Activated CD4-positive, alpha-beta memory T cell treated with anti-CD3 and anti-CD28 coated beads for 36 hours (primary cell): ENCODE measurements around the gene GAS6. TPM values are rescaled to one million over a fixed set of nuclear protein-coding genes. Genes with fewer than 3 reads are reported as not detected.

ENCODE experiments used
- CTCF ChIA-PET: fragments of 350-600 bp; sonication (Branson Sonifier 250); formaldehyde crosslinking; loops from one replicate; lab custom pipeline; 2021; ENCODE audit warnings: antibody characterized with exemption, inconsistent platforms; lab: Charles Lee
- POLR2A ChIA-PET: fragments of 350-600 bp; sonication (Branson Sonifier 250); formaldehyde crosslinking; loops from one replicate; lab custom pipeline; 2021; ENCODE audit warnings: antibody characterized with exemption; lab: Charles Lee
- DNase-seq: peaks from one replicate; pipeline ENCODE4 v3.0.0-alpha.2; 2020
- H3K27ac Mint-ChIP-seq: one replicate; pipeline ENCODE4 v1.8.0; 2021; ENCODE audit warnings: mixed read lengths
- H3K27me3 Mint-ChIP-seq: one replicate; pipeline ENCODE4 v1.8.0; 2021; ENCODE audit warnings: mixed read lengths
- H3K36me3 Mint-ChIP-seq: one replicate; pipeline ENCODE4 v1.8.0; 2021; ENCODE audit warnings: mixed read lengths
- H3K4me1 Mint-ChIP-seq: one replicate; pipeline ENCODE4 v1.8.0; 2021; ENCODE audit warnings: low read depth, mixed read lengths
- H3K4me3 Mint-ChIP-seq: one replicate; pipeline ENCODE4 v1.8.0; 2021; ENCODE audit warnings: mild to moderate bottlenecking, mixed read lengths
- H3K9me3 Mint-ChIP-seq: one replicate; pipeline ENCODE4 v1.8.0; 2021; ENCODE audit warnings: mixed read lengths
- intact Hi-C: fragments of 100-400 bp; cut with micrococcal nuclease; formaldehyde crosslinking; loops from one replicate; pipeline ENCODE4 v1.15.1; 2023
- total RNA-seq, 2 experiments: library from RNA; stranded (reverse); gene quantifications; one replicate each; pipeline ENCODE4 v1.2.3, GENCODE V29; 2021

The GAS6 gene
- total RNA-seq, 2 experiments from 2014 or later = 1.5 TPM

- Mint-ChIP-seq H3K9me3 (no peaks in the 10 kb centered on the region), H3K27ac (no peak overlapping the region), H3K4me3 (no peak overlapping the region), H3K4me1 (no peaks in the 10 kb centered on the region), H3K27me3 (peaks cover 8% of the 10 kb centered on the region), H3K36me3 (no peaks in the 10 kb centered on the region)
- POLR2A ChIA-PET = no interaction called here
- intact Hi-C loops = no loop called here
- no peak for DNase-seq
- CTCF ChIA-PET = no interaction called here
Measured at GRCh38 chr13:113901642-113902041, 37.8 kb upstream of the GAS6 start.

- no peak overlapping the region for H3K27ac Mint-ChIP-seq
- H3K27me3 Mint-ChIP-seq = peaks cover 9% of the 10 kb centered on the region
- DNase-seq = peak; percentile 1
- ChIA-PET CTCF (no interaction called here), POLR2A (no interaction called here)
- H3K9me3 Mint-ChIP-seq = no peaks in the 10 kb centered on the region
- H3K4me3 Mint-ChIP-seq = no peak overlapping the region
- intact Hi-C loops = no loop called here
- H3K4me1 Mint-ChIP-seq = no peaks in the 10 kb centered on the region
- H3K36me3 Mint-ChIP-seq = no peaks in the 10 kb centered on the region
Measured at GRCh38 chr13:113901231-113901630, 37.4 kb upstream of the GAS6 start.

- intact Hi-C loops = no loop called here
- ChIA-PET POLR2A (no interaction called here), CTCF (no interaction called here)
- Mint-ChIP-seq H3K9me3 (no peaks in the 10 kb centered on the region), H3K27me3 (peaks cover 9% of the 10 kb centered on the region), H3K4me3 (no peak overlapping the region), H3K4me1 (no peaks in the 10 kb centered on the region), H3K36me3 (no peaks in the 10 kb centered on the region), H3K27ac (no peak overlapping the region)
- no peak for DNase-seq
Measured at GRCh38 chr13:113900646-113901045, 36.8 kb upstream of the GAS6 start.

- CTCF ChIA-PET = no interaction called here
- no peak for DNase-seq
- POLR2A ChIA-PET = no interaction called here
- Mint-ChIP-seq H3K9me3 (no peaks in the 10 kb centered on the region), H3K27me3 (peaks cover 12% of the 10 kb centered on the region), H3K4me1 (no peaks in the 10 kb centered on the region), H3K27ac (no peak overlapping the region), H3K4me3 (no peak overlapping the region), H3K36me3 (no peaks in the 10 kb centered on the region)
- intact Hi-C loops = no loop called here
Measured at GRCh38 chr13:113898391-113898790, 34.5 kb upstream of the GAS6 start.

GRCh38 chr13:113897966-113898365, 34.1 kb upstream of the GAS6 start:
- POLR2A ChIA-PET = no interaction called here
- peaks cover 12% of the 10 kb centered on the region for H3K27me3 Mint-ChIP-seq
- H3K27ac Mint-ChIP-seq = no peak overlapping the region
- no peaks in the 10 kb centered on the region for H3K36me3 Mint-ChIP-seq
- no peak overlapping the region for H3K4me3 Mint-ChIP-seq
- no peaks in the 10 kb centered on the region for H3K9me3 Mint-ChIP-seq
- no peaks in the 10 kb centered on the region for H3K4me1 Mint-ChIP-seq
- intact Hi-C loops = no loop called here
- DNase-seq = no peak
- CTCF ChIA-PET = no interaction called here

GRCh38 chr13:113897161-113897560, 33.3 kb upstream of the GAS6 start:
- Mint-ChIP-seq H3K36me3 (no peaks in the 10 kb centered on the region), H3K27ac (no peak overlapping the region), H3K27me3 (peaks cover 12% of the 10 kb centered on the region), H3K4me1 (no peaks in the 10 kb centered on the region), H3K4me3 (no peak overlapping the region), H3K9me3 (no peaks in the 10 kb centered on the region)
- no peak for DNase-seq
- intact Hi-C loops = no loop called here
- POLR2A ChIA-PET = no interaction called here
- CTCF ChIA-PET = no interaction called here

- H3K36me3 Mint-ChIP-seq = no peaks in the 10 kb centered on the region
- no peak overlapping the region for H3K4me3 Mint-ChIP-seq
- POLR2A ChIA-PET = no interaction called here
- intact Hi-C loops = no loop called here
- no peaks in the 10 kb centered on the region for H3K4me1 Mint-ChIP-seq
- H3K27me3 Mint-ChIP-seq = peaks cover 12% of the 10 kb centered on the region
- H3K27ac Mint-ChIP-seq = no peak overlapping the region
- no peaks in the 10 kb centered on the region for H3K9me3 Mint-ChIP-seq
- CTCF ChIA-PET = no interaction called here
- no peak for DNase-seq
Measured at GRCh38 chr13:113895436-113895835, 31.6 kb upstream of the GAS6 start.

GRCh38 chr13:113890774-113891480, 27.1 kb upstream of the GAS6 start:
- H3K4me3 Mint-ChIP-seq = no peak overlapping the region
- H3K9me3 Mint-ChIP-seq = no peaks in the 10 kb centered on the region
- H3K36me3 Mint-ChIP-seq = no peaks in the 10 kb centered on the region
- no peaks in the 10 kb centered on the region for H3K4me1 Mint-ChIP-seq
- intact Hi-C loops = no loop called here
- H3K27ac Mint-ChIP-seq = no peak overlapping the region
- ChIA-PET POLR2A (no interaction called here), CTCF (no interaction called here)
- no peak for DNase-seq
- peaks cover 5% of the 10 kb centered on the region for H3K27me3 Mint-ChIP-seq

- Mint-ChIP-seq H3K4me3 (no peak overlapping the region), H3K27ac (no peak overlapping the region), H3K27me3 (peaks cover 2% of the 10 kb centered on the region), H3K9me3 (no peaks in the 10 kb centered on the region), H3K36me3 (no peaks in the 10 kb centered on the region), H3K4me1 (no peaks in the 10 kb centered on the region)
- DNase-seq = no peak
- ChIA-PET CTCF (no interaction called here), POLR2A (no interaction called here)
- intact Hi-C loops = no loop called here
Measured at GRCh38 chr13:113889467-113889866, 25.6 kb upstream of the GAS6 start.

GRCh38 chr13:113888701-113889330, 24.9 kb upstream of the GAS6 start:
- H3K4me3 Mint-ChIP-seq = no peak overlapping the region
- H3K9me3 Mint-ChIP-seq = no peaks in the 10 kb centered on the region
- ChIA-PET CTCF (no interaction called here), POLR2A (no interaction called here)
- no peak overlapping the region for H3K27ac Mint-ChIP-seq
- no peak for DNase-seq
- peaks cover 2% of the 10 kb centered on the region for H3K27me3 Mint-ChIP-seq
- H3K36me3 Mint-ChIP-seq = no peaks in the 10 kb centered on the region
- intact Hi-C loops = no loop called here
- no peaks in the 10 kb centered on the region for H3K4me1 Mint-ChIP-seq

GRCh38 chr13:113887700-113888201, 23.9 kb upstream of the GAS6 start:
- DNase-seq = no peak
- CTCF ChIA-PET = no interaction called here
- Mint-ChIP-seq H3K27ac (no peak overlapping the region), H3K4me1 (peaks cover 4% of the 10 kb centered on the region), H3K4me3 (no peak overlapping the region), H3K27me3 (peaks cover 2% of the 10 kb centered on the region), H3K36me3 (no peaks in the 10 kb centered on the region), H3K9me3 (no peaks in the 10 kb centered on the region)
- POLR2A ChIA-PET = no interaction called here
- intact Hi-C loops = no loop called here

- CTCF ChIA-PET = no interaction called here
- Mint-ChIP-seq H3K27me3 (peaks cover 2% of the 10 kb centered on the region), H3K4me3 (no peak overlapping the region), H3K4me1 (peaks cover 15% of the 10 kb centered on the region), H3K36me3 (no peaks in the 10 kb centered on the region), H3K9me3 (no peaks in the 10 kb centered on the region), H3K27ac (no peak overlapping the region)
- POLR2A ChIA-PET = no interaction called here
- no peak for DNase-seq
- intact Hi-C loops = no loop called here
Measured at GRCh38 chr13:113886561-113887112, 22.8 kb upstream of the GAS6 start.

- peaks cover 2% of the 10 kb centered on the region for H3K27me3 Mint-ChIP-seq
- POLR2A ChIA-PET = no interaction called here
- H3K36me3 Mint-ChIP-seq = no peaks in the 10 kb centered on the region
- no peak for DNase-seq
- CTCF ChIA-PET = no interaction called here
- H3K4me3 Mint-ChIP-seq = no peak overlapping the region
- H3K27ac Mint-ChIP-seq = no peak overlapping the region
- H3K4me1 Mint-ChIP-seq = peaks cover 22% of the 10 kb centered on the region
- no peaks in the 10 kb centered on the region for H3K9me3 Mint-ChIP-seq
- intact Hi-C loops = no loop called here
Measured at GRCh38 chr13:113884821-113885220, 20.9 kb upstream of the GAS6 start.
